Mononuclear cell (primary cell): ENCODE results near the gene PLD6. TPM values are rescaled to one million over a fixed set of nuclear protein-coding genes. Genes with fewer than 3 reads are reported as not detected.
"Not testable (repeated sequence)": the region's sequence is repeated elsewhere in the genome, so short reads cannot be mapped to it uniquely, and the experiment has no call there.

Source experiments
- H3K27me3 ChIP-seq: 2 replicates; pipeline ENCODE4 v1.6.0; 2011; ENCODE audit warnings: low read length, control low read depth; ENCODE audit not compliant: insufficient read depth
- H3K4me1 ChIP-seq: 2 replicates; pipeline ENCODE4 v1.5.1; 2011; ENCODE audit warnings: mild to moderate bottlenecking, low read length, control low read depth; ENCODE audit not compliant: insufficient read depth
- H3K4me3 ChIP-seq: 2 replicates; pipeline ENCODE4 v1.5.1; 2011; ENCODE audit warnings: mild to moderate bottlenecking, low read length, moderate library complexity
- H3K9me3 ChIP-seq: 2 replicates; pipeline ENCODE4 v1.5.1; 2011; ENCODE audit warnings: low read depth, mild to moderate bottlenecking, control low read depth, low read length
- total RNA-seq: library from RNA; depleted of rRNA; stranded (reverse); fragments of >200 nt; gene quantifications from one replicate; pipeline ENCODE4 v1.2.3, GENCODE V29; 2012

PLD6 gene
- 4.7 TPM for total RNA-seq

DNA sequence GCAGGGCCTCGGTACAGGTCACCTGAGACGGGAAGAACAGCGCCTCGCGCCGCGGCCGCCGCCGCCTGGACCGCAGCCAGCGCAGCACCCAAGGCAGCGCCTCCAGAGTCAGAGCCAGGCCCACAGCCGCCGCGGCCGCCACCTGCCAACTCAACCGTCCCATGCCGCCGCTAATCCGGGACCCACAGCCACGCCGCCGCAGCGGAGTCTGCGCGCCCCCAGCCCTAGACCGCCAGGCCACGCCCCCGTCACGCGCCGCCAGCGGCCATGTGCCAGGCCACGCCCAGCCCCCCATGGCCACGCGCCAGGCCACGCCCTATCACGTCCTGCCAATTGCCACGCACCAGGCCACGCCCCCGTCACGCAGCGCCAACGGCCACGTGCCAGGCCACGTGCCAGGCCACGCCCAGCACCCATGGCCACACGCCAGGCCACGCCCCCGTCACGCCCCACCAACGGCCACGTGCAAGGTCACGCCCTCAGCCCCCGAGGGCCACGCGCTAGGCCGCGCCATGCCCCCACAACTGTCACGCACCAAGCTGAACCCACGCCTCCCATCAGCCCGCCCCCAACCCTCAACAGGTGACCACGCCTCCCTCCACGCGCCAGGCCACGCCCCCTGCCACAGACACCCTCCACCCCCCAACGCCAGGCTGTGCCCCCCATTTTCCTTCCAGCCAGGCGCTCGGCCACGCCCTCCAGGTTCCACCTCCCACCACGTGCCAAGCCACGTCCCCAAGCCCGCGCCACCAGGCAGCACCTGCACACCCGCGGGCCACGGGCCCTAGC is at the start of gene PLD6:
TSS of gene PLD6 (minus strand) at position 210 of the 789 bp plus-strand sequence. CDS start at position 163, 47 bp downstream.
- Histone ChIP-seq H3K27me3 (no peaks in the 10 kb centered on the region), H3K4me3 (peak within 1 kb of the TSS; percentile 38), H3K4me1 (peaks cover 30% of the 10 kb centered on the region), H3K9me3 (no peaks in the 10 kb centered on the region)

GRCh38 chr17:17255689-17256088 is 49.6 kb upstream of the PLD6 start:
- H3K9me3 ChIP-seq: not testable (repeated sequence)

DNA sequence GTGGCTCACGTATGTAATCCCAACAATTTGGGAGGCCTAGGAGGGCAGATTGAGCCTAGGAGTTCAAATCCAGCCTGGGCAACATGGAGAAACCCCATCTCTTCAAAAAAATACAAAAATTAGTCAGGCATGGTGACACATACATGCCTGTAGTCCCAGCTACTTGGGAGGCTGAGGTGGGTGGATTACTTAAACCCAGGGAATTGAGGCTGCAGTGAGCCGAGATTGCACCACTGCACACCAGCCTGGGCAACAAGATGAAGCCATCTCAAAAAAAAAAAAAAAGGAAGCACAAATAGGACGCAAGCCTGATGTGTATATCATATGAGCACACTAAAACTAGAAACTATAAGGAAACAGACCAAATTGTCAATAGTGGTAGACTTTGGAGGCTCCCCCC is 47.9 kb upstream of the PLD6 start:
- Histone ChIP-seq H3K4me3 (no peak overlapping the region), H3K9me3 (no peaks in the 10 kb centered on the region), H3K27me3 (no peaks in the 10 kb centered on the region), H3K4me1 (no peaks in the 10 kb centered on the region)

More at GRCh38 chr17:17255689-17256088, 49.6 kb upstream of the PLD6 start:
- H3K4me3 ChIP-seq, H3K27me3 ChIP-seq, H3K4me1 ChIP-seq: not testable (repeated sequence)

GRCh38 chr17:17253406-17253805 is 47.3 kb upstream of the PLD6 start:
- H3K9me3 ChIP-seq: no peaks in the 10 kb centered on the region
- no peak overlapping the region for H3K4me3 ChIP-seq
- no peaks in the 10 kb centered on the region for H3K27me3 ChIP-seq
- no peaks in the 10 kb centered on the region for H3K4me1 ChIP-seq

DNA sequence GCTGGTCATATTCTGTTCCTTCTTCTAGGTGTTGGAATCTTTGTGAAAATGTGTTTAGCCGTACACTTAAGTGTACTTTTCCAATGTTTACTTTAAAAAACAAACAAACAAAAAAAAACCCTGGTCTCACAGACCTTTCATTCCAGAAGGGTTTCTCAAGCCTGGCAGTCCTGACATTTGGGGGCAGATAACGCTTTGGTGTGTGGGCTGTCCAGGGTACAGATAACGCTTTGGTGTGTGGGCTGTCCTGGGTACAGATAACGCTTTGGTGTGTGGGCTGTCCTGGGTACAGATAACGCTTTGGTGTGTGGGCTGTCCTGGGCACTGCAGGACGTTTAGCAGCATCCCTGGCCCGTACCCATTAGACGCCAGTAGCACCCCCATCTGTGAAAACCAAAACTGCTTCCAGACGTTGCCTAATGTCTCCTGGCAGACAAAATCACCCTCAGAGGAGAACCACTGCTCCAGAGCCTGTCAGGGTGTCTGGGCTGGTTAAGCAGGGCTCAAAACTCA is 46.1 kb upstream of the PLD6 start:
- H3K27me3 ChIP-seq: no peaks in the 10 kb centered on the region
- no peaks in the 10 kb centered on the region for H3K4me1 ChIP-seq
- H3K9me3 ChIP-seq: no peaks in the 10 kb centered on the region
- H3K4me3 ChIP-seq: no peak overlapping the region

GRCh38 chr17:17246879-17247278 is 40.7 kb upstream of the PLD6 start:
- no peak overlapping the region for H3K4me3 ChIP-seq
- no peaks in the 10 kb centered on the region for H3K9me3 ChIP-seq
- no peaks in the 10 kb centered on the region for H3K4me1 ChIP-seq
- no peaks in the 10 kb centered on the region for H3K27me3 ChIP-seq

DNA sequence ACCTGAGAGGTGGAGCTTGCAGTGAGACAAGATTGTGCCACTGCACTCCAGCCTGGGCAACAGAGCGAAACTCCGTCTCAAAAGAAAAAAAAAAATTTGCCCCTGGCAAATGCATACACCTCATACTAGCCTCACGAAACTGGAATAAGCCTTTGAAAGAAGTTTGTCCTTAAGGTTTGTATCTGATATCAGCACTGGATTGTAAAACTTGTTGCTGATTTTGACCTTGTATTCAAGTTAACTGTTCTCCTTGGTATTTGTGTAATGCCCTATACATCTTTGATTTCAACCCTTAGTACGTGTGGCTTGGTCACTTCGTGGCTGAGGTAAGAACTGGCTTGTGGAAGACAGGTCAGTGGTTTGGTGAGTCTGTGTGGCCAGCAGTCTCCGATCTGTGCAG is 37.0 kb upstream of the PLD6 start:
- Histone ChIP-seq H3K4me1 (peaks cover 7% of the 10 kb centered on the region), H3K9me3 (no peaks in the 10 kb centered on the region), H3K27me3 (no peaks in the 10 kb centered on the region), H3K4me3 (no peak overlapping the region)

- Histone ChIP-seq H3K4me3 (no peak overlapping the region), H3K4me1 (peaks cover 11% of the 10 kb centered on the region), H3K27me3 (no peaks in the 10 kb centered on the region), H3K9me3 (no peaks in the 10 kb centered on the region)
Measured at GRCh38 chr17:17242246-17242645, 36.1 kb upstream of the PLD6 start.

DNA sequence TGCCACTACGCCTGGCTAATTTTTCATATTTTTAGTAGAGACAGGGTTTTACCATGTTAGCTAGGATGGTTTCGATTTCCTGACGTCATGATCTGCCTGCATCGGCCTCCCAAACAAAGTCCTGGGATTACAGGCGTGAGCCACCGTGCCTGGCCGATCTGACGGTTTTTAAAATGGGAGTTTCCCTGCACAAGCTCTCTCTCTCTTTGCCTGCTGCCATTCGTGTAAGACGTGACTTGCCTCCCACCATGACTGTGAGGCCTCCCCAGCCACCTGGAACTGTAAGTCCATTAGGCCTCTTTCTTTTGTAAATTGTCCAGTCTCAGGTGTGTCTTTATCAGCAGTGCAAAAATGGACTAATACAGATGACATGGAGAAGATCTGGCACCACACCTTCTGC is 35.5 kb upstream of the PLD6 start:
- H3K4me3 ChIP-seq: no peak overlapping the region
- no peaks in the 10 kb centered on the region for H3K27me3 ChIP-seq
- H3K9me3 ChIP-seq: no peaks in the 10 kb centered on the region
- H3K4me1 ChIP-seq: peaks cover 11% of the 10 kb centered on the region

DNA sequence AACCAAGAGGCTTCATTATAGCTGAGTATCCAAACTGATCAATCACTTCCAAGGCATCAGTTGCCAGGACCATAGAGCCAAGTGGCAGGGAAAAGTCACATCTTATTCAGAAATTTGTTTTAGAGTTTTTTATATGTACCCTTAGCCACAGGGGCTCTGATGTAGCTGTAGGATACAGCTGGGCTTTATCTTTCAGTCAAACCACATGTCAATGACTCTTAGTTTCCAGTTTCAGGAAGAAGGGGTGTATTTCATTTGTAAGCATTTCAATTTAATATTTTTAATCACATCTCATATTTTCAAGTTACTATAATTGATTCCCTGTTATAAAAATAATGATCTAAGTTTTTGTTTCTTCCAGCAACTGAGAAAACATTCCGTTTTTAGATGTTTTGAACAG is 33.7 kb upstream of the PLD6 start:
- H3K4me3 ChIP-seq: no peak overlapping the region
- no peaks in the 10 kb centered on the region for H3K9me3 ChIP-seq
- no peaks in the 10 kb centered on the region for H3K27me3 ChIP-seq
- peaks cover 27% of the 10 kb centered on the region for H3K4me1 ChIP-seq

- Histone ChIP-seq H3K9me3 (no peaks in the 10 kb centered on the region), H3K4me3 (peak within 1 kb of the TSS; percentile 98), H3K27me3 (no peaks in the 10 kb centered on the region), H3K4me1 (peaks cover 27% of the 10 kb centered on the region)
Measured at GRCh38 chr17:17237026-17237799, 31.1 kb upstream of the PLD6 start, which contains the start of gene FLCN. Gene FLCN, minus strand, starts transcription at chr17:17237168. Its CDS starts 9,031 bp downstream, at chr17:17228137.

DNA sequence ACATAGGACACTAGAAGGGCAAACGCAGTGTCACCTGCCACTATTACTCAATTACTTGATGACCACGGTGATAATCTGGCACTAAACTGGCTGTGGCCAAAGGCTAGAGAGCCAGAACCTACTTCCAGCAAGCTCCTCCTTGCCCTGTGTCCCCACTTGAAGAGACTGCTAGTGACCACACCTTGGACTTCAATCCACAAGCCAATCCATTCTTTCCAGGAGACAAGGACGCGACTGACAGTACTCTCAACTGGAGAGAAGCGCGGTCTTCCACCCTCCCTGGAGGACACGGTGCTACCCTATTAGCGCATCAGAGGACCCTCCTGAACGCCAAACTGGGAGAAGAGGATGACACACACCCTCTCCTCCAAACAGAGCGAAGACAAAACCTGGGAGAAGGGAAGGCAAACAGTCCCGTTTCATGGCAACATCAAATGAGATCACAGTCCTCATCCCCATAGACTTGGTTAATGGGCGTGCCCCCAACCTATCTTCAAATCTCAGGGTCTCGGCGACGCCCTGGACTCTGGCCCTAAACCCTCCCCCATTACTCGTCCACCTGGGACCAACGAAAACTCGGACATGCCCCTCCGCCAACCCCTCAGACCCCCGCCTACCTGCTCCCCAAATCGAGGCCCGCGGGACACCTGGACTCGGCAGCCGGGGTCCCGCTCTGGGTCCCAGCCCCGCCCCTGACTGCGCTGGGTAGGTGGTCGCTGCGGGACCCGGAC is 30.3 kb upstream of the PLD6 start:
- H3K4me3 ChIP-seq: peak overlapping the region; percentile 98

DNA sequence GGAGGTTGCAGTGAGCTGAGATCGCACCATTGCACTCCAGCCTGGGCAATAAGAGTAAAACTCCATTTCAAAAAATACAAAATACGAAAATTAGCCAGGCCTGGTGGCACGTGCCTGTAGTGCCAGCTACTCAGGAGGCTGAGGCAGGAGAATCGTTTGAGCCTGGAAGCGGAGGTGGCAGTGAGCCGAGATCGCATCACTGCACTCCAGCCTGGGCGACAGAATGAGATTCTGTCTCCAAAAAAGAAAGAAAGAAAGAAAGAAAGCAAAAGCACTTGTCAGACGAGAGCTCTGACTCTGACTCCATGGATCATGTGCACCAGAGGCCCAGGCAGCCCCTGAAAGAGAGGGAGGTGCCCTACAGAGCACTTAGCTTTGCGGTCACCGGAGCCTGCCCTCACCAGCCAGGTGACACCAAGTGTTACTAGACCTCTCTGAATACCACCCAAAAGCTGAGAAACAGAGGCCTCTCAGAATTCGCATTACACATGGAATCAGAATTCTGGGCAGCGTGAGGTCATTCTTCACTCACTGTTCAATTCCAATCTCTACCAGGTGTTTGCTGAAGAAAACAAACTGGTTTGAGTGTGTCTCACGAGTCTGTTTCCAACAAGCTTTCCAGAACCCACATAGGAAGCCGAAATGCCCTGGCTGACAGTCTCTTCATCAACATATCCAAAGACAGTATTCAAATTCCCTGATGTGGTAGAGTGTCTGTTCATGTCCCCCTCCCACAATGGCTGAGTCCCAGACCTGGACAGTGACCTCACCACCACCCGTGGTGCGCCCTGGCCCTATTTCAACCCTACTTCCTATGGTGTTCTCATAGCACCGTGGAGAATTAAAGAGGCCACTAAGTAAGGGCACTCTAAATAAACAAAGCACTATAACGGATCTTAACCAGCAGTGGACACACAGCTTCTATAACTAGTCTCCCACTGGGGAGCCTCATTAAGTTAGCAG is 29.4 kb upstream of the PLD6 start:
- H3K4me3 ChIP-seq: peak overlapping the region; percentile 98
- H3K4me1 ChIP-seq: peaks cover 27% of the 10 kb centered on the region

More for the DNA sequence above, 30.3 kb upstream of the PLD6 start:
- no peaks in the 10 kb centered on the region for H3K27me3 ChIP-seq
- peaks cover 27% of the 10 kb centered on the region for H3K4me1 ChIP-seq
- no peaks in the 10 kb centered on the region for H3K9me3 ChIP-seq

DNA sequence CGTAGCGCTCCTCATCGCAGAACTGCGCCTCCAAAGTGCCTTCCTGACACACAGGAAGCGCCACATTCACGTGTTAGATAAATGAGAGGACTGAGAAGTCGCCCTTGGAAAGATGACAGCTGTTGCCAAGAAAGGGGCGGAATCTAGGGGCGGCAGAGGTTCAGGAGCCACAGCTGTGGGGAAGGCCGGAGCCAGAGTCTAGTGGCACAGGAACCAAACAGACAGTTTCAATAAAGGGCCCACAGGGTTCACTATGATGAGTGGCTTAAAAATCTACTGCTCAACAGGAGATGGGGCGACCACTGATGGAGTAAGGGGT is 26.1 kb upstream of the PLD6 start:
- no peaks in the 10 kb centered on the region for H3K27me3 ChIP-seq
- H3K9me3 ChIP-seq: no peaks in the 10 kb centered on the region
- peaks cover 16% of the 10 kb centered on the region for H3K4me1 ChIP-seq
- no peak overlapping the region for H3K4me3 ChIP-seq

More for the DNA sequence above, 29.4 kb upstream of the PLD6 start:
- no peaks in the 10 kb centered on the region for H3K27me3 ChIP-seq
- no peaks in the 10 kb centered on the region for H3K9me3 ChIP-seq
